GM12874 (cell line): ENCODE measurements around the gene TSR1.

Experiments used
- CTCF ChIP-seq: IDR thresholded peaks from 2 replicates; pipeline ENCODE4 v1.5.1; 2011; ENCODE audit warnings: low read depth, mild to moderate bottlenecking, control low read depth, low read length, moderate library complexity; ENCODE audit not compliant: insufficient read depth

Gene TSR1

DNA sequence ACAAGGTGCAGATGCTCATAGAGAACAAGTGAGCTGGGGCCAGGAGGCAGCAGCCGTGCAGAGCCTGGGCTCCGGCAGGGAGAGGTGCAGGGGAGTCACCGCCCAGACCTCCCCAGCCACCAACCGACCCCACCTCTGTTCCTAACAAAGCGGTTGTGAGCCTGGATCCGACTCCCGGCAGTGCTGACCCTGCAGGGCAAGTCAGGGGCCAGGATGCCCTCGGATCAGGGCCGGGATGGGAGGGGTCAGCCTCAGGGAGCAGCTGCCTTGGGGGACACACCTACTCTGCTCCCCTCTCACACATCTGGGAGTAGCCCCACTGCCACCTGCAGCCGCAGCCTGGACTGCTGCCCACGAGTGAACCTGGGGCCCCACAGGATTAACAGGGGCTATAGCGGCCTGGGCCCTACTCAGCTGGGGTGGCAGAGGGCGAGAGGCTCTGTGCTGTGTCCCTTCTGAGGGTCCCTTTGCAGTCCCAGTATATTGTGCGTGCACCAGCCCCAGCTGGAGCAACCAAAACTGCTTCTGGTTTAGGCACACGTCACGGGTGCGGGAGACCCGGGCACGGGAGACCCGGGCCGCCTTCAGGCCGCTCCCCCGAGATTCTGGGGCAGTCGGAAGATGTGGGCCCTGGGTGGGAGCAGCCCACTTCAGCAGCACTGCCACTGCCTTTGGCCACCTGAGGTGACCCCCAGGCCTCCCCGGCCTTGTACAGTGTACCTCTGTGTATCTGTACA lies 43.4 kb upstream of the TSR1 start:
- no peak for TF ChIP-seq CTCF

- TF ChIP-seq CTCF: no peak
These were observed 42.6 kb upstream of the TSR1 start for GRCh38 chr17:2378905-2379304.

DNA sequence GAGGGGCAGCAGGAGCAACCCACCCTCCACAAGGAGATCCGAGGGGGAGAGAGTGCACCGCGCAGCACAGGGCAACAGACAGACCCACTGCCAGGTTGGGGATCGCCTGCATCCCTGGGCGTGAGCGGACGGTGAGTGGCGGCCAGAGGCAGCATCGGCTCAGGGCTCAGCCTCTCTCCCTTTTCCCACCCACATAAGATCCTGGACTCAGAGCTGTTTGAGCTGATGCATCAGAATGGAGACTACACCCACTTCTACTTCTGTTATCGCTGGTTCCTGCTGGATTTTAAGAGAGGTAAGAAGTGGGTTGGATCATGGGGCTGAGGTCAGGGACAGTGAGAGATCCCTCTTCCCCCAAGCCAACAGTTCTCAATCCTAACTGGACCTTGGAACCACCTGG lies 41.4 kb upstream of the TSR1 start:
- no peak for TF ChIP-seq CTCF

- TF ChIP-seq CTCF: no peak
These were observed 39.9 kb upstream of the TSR1 start for GRCh38 chr17:2376107-2376506.

GRCh38 chr17:2375406-2375805 lies 39.1 kb upstream of the TSR1 start:
- TF ChIP-seq CTCF: no peak

DNA sequence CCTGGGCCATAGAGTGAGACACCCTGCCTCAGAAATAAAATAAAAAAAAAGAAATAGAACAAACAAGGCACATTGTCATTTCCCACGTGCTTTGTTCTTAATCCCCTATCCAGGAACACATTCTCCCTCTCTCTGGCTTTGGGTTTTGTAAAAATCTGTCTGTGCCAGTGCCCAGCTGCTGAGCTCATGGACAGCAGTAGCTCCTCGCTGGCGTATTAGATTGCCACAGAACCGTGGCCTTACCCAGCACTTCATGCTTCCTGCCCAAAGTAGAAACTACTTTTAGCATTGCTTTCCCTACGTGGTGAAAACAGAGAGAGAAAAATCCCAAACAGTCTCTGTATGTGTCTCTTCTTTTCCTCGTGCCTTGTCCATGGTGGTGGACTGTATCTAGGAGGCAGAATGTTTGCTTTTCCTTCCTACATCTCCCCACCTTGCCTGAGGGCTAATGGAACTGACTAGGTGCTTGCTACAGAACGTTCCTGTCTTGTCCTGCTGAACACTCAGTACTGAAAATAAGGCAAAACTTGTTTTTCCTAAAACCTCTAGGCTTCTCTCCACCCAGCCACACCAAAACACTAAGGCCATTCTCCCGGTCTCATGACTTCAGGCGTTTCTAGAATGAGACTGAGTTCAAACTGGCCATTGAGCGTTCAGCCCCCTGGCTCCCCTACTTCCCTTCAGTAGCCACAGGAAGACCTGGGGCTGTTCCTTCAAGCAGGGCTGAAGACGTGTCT lies 38.5 kb upstream of the TSR1 start:
- TF ChIP-seq CTCF: no peak

- no peak for TF ChIP-seq CTCF
These were observed 36.9 kb upstream of the TSR1 start for GRCh38 chr17:2373179-2373578.
